Measurements from ENCODE around the gene ZNF512B.
"Not testable (repeated sequence)": the region's sequence is repeated elsewhere in the genome, so short reads cannot be mapped to it uniquely, and the experiment has no call there.

Gene ZNF512B

DNA sequence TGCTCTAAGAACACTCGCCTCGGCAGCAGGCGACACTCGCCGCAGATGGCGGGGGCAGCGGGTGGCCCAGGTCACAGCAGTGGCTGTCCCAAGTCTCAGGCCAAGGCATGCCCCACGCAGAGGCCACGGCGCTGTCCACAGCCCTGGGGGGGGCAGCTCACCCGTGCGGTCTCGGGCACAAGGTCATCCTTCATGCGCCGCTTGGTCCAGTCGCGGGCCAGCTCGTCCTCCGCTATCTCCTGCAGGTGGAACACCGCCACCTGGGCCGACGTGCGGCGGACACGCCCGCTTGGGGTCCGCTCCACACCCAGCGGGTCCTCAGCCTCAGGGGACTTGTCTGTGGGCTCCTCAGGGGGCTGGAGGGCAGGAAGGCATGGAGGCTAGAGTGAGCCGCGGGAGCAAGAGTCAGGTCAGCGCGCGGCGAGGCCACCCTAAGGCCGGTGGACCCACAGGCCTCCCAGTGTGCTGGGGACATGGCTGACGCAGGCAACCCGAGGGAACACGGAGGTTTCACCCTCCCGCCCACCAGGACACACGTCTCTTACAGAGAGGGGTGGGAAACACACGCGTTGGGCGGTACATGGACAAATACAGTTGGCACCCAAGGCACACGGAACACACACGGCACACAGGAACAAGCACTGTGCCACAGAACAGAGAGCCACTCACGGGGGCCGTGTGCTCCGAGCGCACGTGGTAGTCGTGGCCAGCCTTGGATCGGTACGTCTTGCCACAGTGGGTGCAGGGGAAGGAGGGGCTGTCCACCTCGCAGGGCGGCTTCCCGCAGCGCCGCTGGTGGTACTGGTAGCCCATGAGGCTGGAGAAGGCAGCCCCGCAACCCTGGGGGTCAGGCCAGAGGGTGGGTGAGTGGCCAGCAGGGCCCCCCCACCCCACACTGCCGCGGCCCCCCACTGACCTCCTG is 7.0 kb downstream of the ZNF512B start:
- DNase-seq (ENCODE audit: low read depth): no peak

DNA sequence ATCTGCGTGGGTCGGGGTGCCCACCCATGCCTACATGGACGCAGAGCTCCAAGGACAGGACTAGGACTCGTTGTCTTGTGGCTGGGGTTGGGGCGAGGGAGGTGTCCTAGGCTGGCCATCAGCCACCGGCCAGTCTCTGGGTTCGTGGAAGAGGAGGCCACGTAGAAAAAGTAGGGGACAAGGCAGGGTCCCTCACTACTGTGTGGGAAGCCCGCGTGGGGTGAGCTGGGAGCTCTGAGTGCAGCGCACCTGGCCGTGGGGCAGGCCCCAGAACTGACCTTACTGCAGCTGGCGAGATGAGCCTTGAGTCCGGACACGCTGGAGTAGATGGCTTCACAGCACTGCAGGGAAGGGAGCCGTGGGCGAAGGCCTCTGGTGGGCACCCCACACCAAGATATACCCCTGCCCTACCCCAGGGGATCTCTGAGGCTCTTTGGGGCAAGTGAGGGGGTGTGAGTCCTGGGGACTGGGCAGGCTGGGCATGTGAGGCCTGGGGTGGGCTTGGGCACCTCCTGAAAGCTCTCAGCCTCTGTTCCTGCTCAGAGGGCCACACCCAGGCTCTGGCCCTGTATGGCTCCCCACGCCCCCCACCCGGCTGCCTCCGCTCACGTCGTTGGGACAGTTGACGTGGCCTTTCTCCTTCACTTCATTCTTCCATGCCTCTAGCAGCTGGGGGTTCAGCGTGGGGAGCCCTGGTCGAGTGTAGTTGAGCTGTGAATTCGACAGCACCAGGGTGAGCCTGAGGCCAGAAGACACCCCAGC is 7.9 kb downstream of the ZNF512B start:
- no peak for DNase-seq (ENCODE audit: low read depth)

DNA sequence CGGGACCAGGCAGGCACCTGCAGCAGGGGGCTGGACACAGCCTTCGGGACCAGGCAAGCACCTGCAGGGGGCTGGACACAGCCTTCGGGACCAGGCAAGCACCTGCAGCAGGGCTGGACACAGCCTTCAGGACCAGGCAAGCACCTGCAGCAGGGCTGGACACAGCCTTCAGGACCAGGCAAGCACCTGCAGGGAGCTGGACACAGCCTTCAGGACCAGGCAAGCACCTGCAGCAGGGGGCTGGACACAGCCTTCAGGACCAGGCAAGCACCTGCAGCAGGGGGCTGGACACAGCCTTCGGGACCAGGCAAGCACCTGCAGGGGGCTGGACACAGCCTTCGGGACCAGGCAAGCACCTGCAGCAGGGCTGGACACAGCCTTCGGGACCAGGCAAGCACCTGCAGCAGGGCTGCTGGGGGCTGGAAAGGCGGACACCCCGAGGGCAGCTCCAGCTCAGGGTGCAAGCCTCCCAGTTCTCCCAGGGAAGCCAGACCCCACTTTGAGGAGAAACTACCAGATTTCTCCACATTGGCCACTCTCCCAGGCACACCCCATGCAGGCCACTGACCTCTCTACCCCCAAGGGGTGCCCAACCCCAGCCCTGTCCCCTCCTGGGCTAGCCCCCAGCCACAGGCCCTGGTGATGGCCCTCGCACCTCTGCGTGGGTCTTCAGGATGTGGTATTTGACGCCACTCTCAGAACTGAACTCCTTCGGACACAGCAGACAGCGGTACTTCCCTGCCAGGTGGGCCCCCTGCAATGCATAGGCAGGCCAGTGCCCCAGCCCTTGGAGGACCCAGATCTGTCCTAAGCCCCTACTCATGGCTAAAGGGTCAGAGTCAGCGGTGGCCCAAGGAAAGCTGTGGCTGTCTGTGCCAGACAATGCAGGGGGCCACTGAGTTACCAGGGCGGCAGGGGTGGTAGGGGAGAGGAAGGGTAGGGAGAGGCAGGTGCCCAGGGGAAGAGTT is 8.8 kb downstream of the ZNF512B start:
- DNase-seq (ENCODE audit: low read depth): not testable (repeated sequence)

DNA sequence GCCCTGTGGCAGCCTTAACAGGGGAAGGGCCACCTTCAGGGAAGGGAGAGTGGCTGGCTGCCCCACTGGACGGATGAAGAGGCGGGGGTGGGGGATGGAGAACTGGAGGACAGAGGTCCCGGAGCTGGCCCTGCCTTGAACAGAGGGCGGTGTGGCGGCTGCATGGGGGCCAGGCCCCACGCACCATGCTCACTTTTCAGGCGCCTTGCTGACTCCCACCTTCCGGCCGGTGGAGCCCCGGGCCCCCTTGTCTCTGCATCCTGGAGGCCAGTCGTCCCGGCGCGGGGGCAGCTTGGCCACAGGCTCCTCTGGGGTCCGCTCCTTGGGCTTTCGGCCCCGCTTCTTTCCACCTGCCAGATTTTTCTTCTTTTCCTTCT is 10.0 kb downstream of the ZNF512B start:
- no peak for DNase-seq (ENCODE audit: low read depth)

DNA sequence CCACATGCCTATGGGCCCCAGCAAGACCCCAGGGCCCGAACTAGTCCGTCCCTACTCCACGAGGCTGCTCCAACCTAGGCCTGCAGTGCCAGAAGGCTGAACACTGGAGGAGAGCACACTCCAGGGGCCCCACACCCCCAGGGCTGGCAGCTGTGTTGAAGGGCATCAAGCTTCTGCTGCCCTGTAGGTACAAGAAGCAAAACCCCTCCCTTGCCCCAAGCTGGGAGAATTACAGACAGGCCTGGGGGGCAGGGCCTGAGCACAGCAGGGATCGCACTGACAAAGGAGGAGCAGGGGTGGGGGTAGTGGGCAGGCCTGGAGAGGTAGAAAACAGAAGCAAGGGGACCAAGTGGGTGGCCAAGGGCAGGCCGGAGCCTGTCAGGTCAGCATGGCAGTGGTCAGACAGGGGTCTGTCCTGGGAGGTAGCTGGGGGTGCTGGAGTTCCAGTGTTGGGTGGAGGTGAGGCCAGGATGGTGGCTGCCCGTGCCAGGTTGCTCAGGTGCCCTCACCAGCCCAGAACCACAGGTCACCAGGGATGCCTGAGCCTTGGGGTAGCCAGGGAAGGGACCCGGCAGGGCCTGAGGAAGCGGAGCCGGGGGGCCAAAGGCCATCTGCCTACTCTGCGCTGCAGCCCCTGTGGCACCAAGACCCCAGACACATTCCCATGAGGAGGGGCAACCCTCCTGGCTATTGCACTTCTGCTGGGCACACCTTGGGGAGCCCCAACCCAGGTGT is 10.6 kb downstream of the ZNF512B start:
- DNase-seq (ENCODE audit: low read depth): no peak

DNA sequence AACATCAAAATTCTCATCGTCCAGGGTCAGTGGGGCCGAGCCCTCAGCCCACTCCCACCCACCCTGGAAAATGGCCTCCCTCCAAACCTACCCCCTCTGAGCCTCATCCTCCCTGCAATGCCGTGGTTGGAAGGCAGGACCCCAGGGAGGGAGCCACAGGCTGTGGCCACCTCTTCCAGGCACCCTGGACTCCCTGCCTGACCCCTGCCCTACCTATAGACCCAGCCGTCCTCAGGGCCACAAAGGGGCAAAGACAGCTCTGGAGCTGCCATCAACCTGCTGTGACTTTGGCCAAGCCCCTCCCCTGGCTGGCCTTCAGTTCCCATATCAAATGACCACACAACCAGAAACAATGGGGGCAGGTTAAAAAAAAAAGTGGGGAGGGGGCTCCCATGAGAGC is 11.3 kb downstream of the ZNF512B start:
- no peak for DNase-seq (ENCODE audit: low read depth)

DNA sequence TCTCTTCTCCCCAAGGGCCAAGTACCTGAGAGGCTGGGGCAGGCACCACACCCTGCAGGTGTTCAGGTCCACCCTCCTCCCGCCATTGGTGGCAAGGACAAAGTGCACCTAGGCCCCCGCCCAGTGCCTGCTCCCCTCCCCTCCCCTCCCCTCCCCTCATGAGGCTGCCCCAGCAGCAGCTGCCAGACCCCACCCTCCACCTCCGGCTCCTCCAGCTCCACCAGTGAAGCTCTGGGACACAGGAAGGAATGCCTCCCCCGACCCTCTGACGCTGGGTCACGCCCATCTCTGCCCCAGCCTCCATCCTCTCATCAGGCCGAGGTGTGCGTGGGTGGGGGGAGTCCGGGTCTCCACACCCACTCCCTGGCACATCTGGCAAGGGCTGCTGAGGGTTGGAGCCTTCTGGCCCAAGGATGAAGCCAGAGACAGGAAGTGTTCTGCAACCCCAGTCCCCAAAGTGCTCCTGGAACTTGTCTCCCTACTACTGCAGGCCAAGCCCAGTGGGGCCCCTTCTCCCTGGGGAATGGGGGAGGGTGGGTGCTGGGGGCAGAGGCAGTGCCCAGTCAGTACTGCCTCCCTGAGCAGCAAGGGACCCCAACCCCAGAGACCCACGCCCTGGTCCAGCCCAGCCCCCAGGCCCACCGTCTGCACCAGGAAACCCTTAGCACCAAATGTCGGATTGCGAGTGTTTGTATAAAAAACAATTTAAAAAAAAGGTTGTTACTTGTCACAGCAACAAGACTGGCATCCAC is 11.9 kb downstream of the ZNF512B start:
- DNase-seq (ENCODE audit: low read depth): no peak

DNA sequence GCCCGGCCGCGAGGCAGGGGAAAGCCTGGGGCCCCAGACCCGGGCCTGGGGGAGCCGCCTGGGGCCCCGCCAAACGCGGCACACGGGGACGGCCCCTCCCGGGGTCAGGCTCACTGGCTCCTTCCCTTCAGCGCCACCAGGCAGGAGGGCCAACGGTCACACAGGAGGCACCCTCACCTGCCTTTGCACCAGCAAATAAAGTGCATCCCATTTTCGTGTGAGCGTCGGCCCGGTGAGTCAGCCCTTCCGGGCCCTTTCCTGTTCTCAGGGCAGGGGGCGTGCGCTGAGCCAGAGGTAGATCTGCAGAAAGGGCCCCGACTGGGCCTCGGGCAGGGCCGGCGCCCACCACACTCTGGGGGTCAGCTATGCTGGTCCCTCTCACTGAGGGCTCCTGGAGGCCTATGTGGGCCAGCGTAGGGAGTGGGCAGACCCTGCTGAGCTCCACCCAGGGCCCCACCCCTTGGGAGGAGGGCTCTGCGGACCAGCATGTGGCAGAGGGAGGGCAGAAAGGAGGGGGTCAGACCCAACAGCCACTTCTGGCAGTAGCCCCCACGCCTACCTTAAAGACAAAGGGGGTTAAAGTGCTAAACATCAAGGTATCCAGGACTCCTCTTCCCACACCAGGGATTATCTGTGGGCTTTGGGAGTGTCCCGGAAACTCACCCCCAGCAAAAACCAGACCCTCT is 12.6 kb downstream of the ZNF512B start:
- DNase-seq (ENCODE audit: low read depth): peak; percentile 47

DNA sequence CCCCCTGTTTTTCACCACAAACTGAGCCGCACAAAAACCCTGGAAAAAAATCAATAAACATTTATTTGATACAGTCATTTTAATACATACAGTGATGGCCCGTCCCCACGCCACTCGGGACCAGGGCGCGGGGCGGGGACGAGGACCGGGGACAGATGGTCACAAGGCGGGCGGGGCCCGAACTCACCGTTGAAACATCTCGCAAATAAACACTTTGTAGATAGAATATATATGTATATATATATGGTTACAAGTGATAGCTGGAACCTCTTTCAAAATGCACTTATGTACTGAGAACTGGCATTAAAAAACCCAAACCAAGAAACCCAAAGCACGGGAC is 13.1 kb downstream of the ZNF512B start:
- DNase-seq (ENCODE audit: low read depth): no peak

DNA sequence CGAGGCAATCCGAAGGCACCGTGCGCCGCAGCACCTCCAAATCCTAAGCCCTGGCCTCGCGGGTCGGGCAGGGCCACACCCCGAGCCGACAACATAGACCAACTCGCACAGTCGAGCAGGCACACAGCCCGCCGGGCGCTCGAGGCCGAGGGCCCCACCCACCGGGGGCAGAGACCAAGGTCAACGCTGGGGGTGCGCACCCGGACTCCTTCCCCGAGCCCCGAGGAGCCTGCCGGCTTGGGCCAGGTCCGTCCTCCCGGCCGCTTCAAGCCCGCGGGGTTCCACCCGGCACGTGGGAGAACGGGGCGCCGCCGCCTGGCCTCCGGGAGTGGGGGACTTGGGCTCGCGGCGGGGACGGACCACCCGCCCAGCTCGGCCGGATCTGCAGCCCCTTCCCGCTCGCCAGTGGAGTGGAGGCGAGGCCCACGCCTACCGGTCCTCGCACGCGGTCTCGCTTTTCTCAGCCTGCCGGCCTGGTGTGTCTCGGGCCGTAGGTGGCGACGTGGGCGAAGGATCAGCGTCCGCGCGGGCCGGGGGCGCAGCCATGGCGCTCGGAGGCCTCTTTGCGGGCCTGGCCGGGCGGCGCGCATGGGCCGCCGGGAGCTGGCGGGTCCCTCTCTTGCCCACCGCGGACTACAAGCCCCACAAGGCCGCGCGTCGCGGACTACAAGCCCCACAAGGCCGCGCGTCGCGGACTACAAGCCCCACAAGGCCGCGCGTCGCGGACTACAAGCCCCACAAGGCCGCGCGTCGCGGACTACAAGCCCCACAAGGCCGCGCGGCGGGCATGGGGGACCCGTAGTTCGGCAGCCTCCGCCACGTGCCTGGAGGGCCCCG is 13.7 kb downstream of the ZNF512B start, which contains the start of gene UCKL1:
Gene UCKL1, minus strand, starts transcription at position 590 of the 837 bp plus-strand sequence. Its CDS starts 44 bp downstream, at position 546.
- DNase-seq (ENCODE audit: low read depth): peak; percentile 80

DNA sequence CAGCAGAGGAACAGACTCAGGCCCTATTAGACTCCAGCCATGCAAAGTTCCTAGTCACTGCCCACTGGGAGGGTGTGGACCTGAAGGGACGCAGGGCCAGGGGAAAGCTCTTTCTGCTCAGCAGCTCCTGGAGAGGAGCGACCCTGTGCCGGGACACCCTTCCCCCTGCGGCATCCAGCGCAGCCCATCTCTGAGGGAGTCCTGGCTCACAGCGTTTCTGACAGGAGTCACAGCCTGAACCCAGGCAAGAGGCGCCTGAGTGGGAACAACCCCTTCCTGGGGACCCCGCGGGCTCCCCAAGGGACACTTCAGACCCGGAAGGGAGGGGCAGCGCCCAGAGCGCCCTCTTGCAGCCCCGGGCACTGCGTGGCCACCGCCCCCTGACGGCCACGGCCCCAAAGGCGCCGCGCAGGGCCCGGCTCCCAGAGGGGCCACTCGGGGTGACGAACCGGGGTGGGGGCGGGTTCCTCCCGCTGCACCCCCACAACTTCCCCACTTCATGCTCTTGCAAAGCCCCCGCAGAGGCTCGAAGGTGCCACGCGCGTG is 14.4 kb downstream of the ZNF512B start:
- no peak for DNase-seq (ENCODE audit: low read depth)

DNA sequence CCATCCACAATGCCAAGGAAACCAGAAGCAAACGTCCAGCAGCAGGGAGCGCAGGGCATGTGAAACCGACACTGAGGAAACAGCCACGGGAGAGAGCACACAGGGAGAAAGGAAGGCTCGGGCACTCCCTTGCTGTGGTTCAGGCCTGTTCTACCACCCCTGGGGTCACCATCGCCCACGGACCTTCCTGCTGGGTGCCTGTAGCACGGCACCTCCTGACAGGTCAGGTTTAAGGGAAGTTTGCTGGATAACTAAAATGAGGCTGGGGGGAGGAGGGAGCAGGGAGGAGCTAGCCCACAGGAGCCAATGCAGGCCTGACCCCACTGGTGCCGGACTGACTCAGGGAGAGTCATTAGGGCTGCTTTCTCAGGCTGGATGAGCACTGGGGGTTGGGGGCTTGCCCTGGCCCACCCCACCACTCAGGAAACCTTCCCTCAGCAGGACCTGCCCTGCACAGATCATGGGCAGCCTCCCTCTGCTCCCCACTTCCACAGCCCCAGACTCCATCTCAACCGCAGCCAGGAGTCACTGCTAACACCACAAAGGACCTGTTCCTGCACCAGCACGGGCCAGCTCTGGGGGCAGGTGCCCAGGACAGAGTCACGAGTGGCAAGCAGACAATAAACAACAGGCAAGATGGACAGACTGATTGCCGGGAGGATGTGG is 15.8 kb downstream of the ZNF512B start:
- no peak for DNase-seq (ENCODE audit: low read depth)

DNA sequence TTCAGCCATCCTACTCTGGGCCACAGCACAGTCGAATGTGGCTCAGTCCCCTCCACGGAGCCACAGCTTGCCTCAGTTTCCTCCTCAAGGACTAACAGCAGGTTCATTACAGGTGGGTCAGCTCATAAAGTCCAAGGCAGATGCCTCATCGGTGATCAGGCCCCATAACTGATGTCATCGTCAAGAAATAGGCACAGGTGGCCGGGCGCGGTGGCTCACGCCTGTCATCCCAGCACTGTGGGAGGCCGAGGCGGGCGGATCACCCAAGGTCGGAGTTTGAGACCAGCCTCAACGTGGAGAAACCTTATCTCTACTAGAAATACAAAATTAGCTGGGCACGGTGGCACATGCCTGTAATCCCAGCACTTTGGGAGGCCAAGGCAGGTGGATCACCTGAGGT is 17.0 kb downstream of the ZNF512B start:
- DNase-seq (ENCODE audit: low read depth): no peak

DNA sequence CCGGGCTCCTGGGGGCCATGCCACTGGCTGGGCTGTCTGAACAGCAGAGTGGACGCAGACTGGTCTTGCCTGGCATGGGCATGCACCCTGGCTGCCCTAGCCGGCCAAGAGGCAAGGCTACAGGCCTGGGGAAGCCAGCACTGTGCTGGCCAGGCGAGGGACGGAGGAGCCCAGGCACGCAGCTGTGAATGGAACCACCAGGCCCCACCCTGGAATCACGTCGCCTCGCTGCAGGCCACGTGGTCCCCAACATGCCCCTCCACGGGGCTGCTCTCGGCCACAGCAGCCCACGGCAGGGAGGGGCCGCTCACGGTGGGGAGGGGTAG is 17.6 kb downstream of the ZNF512B start:
- DNase-seq (ENCODE audit: low read depth): no peak

DNA sequence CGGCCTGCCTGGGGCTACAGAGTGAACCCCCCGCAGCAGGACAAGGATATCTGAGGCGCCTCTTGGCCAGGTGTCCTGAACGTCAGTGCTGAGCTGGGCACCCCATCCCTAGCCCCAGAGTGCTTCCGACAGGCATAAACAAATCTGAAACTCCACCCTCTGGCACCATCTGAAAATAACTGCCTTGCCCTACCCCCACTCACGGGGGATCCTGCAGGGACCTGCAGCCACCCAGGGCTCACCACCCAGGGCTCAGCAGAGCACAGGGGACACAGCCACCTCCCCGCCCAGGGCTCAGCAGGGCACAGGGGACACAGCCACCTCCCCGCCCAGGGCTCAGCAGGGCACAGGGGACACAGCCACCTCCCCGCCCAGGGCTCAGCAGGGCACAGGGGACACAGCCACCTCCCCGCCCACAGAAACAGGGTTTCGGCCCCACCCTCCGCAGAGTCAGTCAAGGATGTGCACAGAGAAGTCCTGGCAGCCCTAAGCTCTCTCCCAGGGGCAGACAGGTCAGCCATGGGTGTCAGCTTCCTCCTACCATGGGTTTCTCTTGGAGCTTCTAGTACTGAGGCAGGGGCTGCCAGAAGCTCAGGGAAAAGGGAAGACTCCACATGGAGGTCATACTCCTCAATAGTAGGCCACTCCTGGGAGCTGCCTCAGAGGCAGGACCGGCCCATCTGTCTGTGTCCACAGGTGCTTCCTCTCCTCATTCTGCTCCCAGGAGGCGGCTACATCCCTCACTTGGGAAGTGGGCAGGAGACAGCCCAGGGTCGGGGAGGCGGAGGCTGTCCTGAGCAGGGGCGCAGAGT is 18.1 kb downstream of the ZNF512B start:
- no peak for DNase-seq (ENCODE audit: low read depth)

DNA sequence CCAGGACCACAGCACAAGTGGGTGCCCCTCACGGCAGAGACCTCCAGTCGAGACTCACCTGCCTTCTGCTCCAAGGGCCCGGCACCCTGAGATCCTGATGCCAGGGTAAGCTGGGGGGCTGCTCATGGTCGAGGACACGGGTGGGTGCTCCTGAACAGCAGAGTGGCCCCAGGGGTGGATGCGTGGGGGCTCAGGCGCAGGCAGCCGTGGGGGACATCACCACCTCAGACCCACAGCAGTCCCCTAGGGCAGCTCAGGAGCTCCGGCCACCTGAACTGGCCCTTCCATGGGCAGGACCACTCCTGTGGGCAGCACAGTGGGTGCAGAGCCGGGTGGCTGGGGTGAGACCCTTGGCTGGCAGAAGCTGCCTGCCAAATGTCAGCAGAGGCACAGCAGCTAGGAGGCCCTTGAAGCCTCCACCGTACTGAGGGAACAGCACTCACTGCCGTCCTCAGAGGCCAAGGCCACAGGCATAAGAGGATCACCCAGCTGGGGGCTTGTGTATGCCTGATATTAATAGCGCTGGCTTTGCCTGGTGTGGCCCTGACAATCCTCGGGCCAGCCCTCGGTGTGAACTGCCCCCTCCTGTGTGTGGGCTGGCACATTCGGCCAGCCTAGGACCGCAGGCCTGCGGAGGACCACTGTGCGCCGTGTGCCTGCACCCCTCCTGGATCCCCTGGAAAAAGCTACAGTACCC is 18.9 kb downstream of the ZNF512B start:
- DNase-seq (ENCODE audit: low read depth): no peak

All from stimulated activated CD8-positive, alpha-beta memory T cell treated with anti-CD3 and anti-CD28 coated beads, Interleukin-12 subunit alpha, Interleukin-12 subunit beta, amount 100 ng/mL, for 1 hour (primary cell).